ENCODE results near the gene TMEM120B.

TMEM120B gene

DNA sequence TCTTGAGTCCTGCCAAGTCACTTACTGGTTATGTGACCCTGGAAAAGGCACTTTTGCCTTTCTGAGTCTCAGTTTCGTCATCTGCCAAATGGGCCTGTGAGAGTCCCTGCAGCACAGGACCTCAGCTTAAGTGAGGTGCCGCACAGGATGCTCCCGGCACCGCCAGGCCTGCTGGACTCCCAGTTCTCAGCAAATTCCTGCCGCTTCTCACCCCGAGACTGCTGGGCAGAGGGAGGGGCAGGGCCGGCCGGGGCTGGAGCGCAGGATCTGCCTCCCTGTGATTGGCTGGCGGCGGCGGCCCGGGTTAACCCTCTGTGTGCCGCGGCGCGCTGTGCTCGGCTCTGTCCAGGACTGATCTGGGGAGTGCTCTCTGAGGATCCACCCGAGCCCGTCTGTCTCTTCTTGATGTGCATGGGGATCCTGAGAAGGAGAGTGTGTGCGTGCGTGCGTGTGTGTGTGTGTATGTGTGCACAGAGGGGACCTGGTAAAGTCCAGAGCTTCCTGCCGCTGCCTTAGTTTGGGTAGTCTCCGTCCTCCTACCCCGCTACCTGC, 99.8 kb downstream of the TMEM120B start:
- ChIA-PET CTCF (interaction anchor here (0.8 to 31.1 kb wide), 26 partner anchors 8 to 236 kb away, joined by 3 to 1100 read pairs (median 6); partner anchors contain the start of genes PSMD9 and RHOF), POLR2A (interaction anchor here (0.7 to 2.9 kb wide), 7 partner anchors 10 to 111 kb away, joined by 3 to 39 read pairs (median 5); partner anchors contain the start of genes PSMD9 and RHOF)
- DNase-seq (ENCODE audit: low read depth, low spot score): no peak
- TF ChIP-seq, protein P1, sequence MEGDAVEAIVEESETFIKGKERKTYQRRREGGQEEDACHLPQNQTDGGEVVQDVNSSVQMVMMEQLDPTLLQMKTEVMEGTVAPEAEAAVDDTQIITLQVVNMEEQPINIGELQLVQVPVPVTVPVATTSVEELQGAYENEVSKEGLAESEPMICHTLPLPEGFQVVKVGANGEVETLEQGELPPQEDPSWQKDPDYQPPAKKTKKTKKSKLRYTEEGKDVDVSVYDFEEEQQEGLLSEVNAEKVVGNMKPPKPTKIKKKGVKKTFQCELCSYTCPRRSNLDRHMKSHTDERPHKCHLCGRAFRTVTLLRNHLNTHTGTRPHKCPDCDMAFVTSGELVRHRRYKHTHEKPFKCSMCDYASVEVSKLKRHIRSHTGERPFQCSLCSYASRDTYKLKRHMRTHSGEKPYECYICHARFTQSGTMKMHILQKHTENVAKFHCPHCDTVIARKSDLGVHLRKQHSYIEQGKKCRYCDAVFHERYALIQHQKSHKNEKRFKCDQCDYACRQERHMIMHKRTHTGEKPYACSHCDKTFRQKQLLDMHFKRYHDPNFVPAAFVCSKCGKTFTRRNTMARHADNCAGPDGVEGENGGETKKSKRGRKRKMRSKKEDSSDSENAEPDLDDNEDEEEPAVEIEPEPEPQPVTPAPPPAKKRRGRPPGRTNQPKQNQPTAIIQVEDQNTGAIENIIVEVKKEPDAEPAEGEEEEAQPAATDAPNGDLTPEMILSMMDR (IDR thresholded peaks at IDR 0.05; ENCODE audit: insufficient read depth, low read length, missing control alignments): no peak
- peak overlapping the region; percentile 72 for H3K4me3 ChIP-seq (ENCODE audit: low read depth, low read length)

DNA sequence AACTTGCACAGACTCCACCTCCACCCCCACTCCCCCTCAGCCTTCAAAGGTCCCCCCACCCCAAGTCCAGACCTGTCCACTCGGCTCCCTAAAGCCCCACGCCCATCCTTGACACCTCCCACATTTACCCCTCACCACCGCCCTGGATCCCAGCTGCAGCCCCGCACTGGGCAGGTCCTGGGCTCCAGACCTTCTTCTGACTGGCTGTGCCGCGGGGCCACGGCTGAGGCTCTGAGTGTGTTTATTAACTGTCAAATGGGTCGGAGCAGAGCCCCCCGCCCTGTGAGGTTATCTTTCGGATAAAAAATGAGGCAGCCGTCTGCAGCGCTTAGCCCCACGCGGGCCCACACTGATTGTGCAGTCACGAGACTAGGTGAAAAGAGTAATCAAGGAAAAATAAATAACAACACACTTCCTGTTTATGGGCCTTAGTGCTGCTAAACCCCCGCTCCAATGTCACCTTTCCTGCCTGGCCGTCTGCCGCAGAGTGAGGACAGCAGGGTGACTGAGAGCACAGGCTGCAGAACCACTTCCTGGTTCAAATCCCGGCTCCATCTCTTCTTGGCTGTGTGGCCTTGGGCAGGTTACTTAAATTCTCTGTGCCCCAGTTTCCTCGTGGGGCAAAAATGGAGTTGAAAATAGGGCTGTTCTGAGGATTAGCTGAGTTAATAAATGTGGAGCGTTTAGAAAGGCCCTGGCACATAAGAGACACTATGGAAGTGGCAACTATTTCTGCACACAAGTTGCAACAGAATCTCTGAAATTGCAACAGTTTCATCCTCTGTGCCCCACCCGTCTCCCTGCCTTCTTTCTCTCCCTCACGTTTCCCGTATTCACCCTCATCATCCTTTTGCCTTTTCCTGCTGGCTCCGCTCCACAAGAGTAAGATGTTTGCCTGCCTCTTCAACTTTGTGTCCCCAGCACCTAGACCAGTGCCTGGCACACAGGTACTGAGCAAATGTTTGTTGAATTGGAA, 100.7 kb downstream of the TMEM120B start:
- CTCF ChIA-PET: interaction anchor here (0.8 to 31.1 kb wide), 17 partner anchors 13 to 236 kb away, joined by 3 to 1100 read pairs (median 5); partner anchors contain the start of genes PSMD9 and RHOF
- POLR2A ChIA-PET: interaction anchor here (1.2 to 1.7 kb wide), 2 partner anchors 75 to 112 kb away, joined by 4 to 6 read pairs; partner anchors contain the start of gene PSMD9
- H3K4me3 ChIP-seq (ENCODE audit: low read depth, low read length): peak overlapping the region; percentile 72
- TF ChIP-seq, protein P1 (IDR thresholded peaks at IDR 0.05; ENCODE audit: insufficient read depth, low read length, missing control alignments): no peak
- no peak for DNase-seq (ENCODE audit: low read depth, low spot score)

DNA sequence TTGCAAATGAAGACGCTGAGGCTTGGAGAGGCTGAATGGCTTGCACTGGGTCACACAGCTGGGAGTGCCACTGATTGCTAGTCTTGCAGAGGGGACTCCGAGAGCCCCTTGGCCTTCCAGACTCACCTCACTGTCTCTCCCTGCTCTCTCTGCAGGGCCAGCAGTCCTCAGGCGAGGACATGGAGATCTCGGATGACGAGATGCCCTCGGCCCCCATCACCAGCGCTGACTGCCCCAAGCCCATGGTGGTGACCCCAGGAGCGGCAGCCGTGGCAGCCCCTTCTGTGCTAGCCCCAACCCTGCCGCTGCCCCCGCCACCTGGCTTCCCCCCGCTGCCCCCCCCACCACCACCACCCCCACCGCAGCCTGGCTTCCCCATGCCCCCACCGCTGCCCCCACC, 101.4 kb downstream of the TMEM120B start:
- CTCF ChIA-PET: interaction anchor here (3.7 to 31.1 kb wide), 3 partner anchors 13 to 27 kb away, joined by 19 to 1100 read pairs (median 54); partner anchors contain the start of gene RHOF
- no peak overlapping the region for H3K4me3 ChIP-seq (ENCODE audit: low read depth, low read length)
- POLR2A ChIA-PET: no interaction called here
- DNase-seq (ENCODE audit: low read depth, low spot score): no peak
- TF ChIP-seq, protein P1 (IDR thresholded peaks at IDR 0.05; ENCODE audit: insufficient read depth, low read length, missing control alignments): no peak

DNA sequence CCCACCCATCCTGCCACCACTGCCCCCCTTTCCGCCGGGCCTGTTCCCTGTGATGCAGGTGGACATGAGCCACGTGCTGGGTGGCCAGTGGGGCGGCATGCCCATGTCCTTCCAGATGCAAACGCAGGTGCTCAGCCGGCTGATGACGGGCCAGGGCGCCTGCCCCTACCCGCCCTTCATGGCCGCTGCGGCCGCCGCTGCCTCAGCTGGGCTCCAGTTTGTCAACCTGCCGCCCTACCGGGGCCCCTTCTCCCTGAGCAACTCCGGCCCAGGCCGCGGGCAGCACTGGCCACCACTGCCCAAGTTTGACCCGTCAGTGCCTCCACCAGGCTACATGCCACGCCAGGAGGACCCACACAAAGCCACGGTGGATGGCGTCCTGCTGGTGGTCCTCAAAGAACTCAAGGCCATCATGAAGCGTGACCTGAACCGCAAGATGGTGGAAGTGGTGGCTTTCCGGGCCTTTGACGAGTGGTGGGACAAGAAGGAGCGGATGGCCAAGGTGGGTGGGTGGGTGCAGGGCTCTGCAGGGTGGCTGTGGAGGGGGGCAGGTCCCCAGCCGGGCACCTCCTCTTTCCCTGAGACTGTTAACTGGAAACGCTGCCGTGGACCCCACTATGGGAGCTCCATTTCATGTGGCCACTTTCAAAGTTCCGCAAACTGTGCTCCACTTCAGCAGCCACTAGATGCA, 102.0 kb downstream of the TMEM120B start:
- no peak for DNase-seq (ENCODE audit: low read depth, low spot score)
- ChIA-PET CTCF (interaction anchor here (1.7 to 31.1 kb wide), 3 partner anchors 8 to 27 kb away, joined by 3 to 1100 read pairs (median 7); partner anchors contain the start of gene RHOF), POLR2A (no interaction called here)
- H3K4me3 ChIP-seq (ENCODE audit: low read depth, low read length): no peak overlapping the region
- TF ChIP-seq, protein P1 (IDR thresholded peaks at IDR 0.05; ENCODE audit: insufficient read depth, low read length, missing control alignments): no peak

DNA sequence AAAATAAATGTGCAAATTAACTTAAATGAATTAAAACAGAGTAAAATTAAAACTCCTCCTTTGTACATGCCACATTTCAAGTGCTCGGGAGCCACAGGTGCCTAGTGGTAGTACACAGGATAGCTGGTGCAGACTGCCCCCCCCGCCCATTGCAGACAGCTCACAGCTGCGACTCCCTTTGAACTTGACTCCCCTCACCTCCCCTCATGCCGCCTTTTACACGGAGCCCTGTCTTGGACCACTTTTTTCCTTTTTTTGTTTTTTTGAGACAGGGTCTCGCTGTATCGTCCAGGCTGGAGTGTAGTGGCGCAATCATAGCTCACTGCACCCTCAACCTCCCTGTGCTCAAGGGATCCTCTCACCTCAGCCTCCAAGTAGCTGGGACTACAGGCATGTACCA, 102.7 kb downstream of the TMEM120B start:
- ChIA-PET CTCF (interaction anchor here (1.7 to 31.1 kb wide), 3 partner anchors 8 to 28 kb away, joined by 3 to 1100 read pairs (median 7); partner anchors contain the start of gene RHOF), POLR2A (interaction anchor here (1.1 kb wide), 1 partner anchor 8 kb away, joined by 3 read pairs; no protein-coding TSS in a partner anchor)
- H3K4me3 ChIP-seq (ENCODE audit: low read depth, low read length): no peak overlapping the region
- no peak for DNase-seq (ENCODE audit: low read depth, low spot score)
- TF ChIP-seq, protein P1 (IDR thresholded peaks at IDR 0.05; ENCODE audit: insufficient read depth, low read length, missing control alignments): no peak

Data from AG04449 (cell line).